Stimulated activated CD8-positive, alpha-beta memory T cell treated with anti-CD3 and anti-CD28 coated beads, Interleukin-12 subunit alpha, Interleukin-12 subunit beta, amount 100 ng/mL, for 4 hours (primary cell): ENCODE results near the gene PEX14.
"Not testable (repeated sequence)": the region's sequence is repeated elsewhere in the genome, so short reads cannot be mapped to it uniquely, and the experiment has no call there.

Experiments used
- DNase-seq: peaks from one replicate; pipeline ENCODE4 v3.0.0-alpha.2; 2020; ENCODE audit warnings: low read depth

PEX14 gene

GRCh38 chr1:10495475-10495817 lies 20.7 kb downstream of the PEX14 start:
- DNase-seq: no peak

- DNase-seq: no peak
These were observed 21.2 kb downstream of the PEX14 start for GRCh38 chr1:10495952-10496351.

DNA sequence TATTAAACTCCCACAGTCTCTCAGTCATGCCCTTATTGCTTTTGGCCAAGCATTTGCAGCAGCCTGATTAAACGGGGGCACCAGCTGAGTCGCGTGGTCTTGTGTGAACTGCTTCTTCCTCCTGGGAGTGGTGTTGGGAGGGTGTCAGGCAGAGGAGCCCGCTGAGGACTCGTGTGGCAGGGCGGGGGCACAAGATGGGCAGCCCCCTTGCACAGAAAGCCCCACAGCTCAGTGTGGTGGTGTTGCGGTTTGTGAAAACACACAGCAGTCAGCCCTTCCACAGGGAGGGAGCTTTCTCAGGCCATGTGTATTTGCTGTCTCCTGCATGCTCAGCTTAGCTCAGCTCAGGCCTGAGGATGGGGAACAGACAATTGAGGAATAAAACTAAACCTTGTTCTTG lies 22.4 kb downstream of the PEX14 start:
- DNase-seq: no peak

- no peak for DNase-seq
These were observed 23.5 kb downstream of the PEX14 start for GRCh38 chr1:10498231-10498630.

GRCh38 chr1:10502206-10502605 lies 27.5 kb downstream of the PEX14 start:
- no peak for DNase-seq

DNA sequence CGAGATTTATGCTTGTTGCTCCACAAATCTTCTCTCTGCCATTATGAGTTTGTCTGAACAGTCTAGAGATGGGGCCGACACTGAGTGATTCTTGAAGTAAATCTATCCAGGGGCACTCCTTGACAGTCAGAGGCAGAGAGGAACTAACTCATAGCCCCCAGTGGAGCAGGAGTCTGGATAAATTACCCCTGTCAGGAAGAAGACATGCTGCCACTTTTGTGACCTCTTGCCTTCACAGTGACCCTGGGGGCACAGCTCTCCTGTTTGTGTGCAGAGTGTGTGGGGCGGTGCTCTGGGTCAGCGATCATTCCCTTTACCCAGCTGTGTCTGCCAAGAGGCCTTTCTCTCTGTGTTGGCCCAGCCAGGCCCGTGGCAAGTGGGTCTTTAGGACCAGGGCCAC lies 29.5 kb downstream of the PEX14 start:
- no peak for DNase-seq

- not testable (repeated sequence) for DNase-seq
These were observed 31.4 kb downstream of the PEX14 start for GRCh38 chr1:10506046-10506676.

DNA sequence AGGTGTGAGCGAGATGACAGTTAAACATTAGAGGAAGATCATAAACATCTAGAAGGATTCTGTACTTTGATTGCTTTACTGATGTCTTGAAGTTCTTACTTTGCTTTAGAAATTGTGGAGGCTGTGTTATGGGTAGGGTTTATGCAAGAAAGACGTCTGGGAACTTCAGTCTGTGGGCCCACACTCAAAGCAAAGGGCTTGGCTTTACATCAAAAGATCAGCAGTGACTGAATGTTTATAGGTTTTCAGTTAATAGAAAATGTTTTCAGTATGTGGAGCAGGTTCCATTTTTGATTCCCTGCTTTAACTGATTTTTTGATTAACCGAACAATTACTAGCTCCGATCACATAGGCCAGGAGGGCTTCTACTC lies 31.9 kb downstream of the PEX14 start:
- DNase-seq: no peak

GRCh38 chr1:10507111-10507879 lies 32.5 kb downstream of the PEX14 start:
- no peak for DNase-seq

DNA sequence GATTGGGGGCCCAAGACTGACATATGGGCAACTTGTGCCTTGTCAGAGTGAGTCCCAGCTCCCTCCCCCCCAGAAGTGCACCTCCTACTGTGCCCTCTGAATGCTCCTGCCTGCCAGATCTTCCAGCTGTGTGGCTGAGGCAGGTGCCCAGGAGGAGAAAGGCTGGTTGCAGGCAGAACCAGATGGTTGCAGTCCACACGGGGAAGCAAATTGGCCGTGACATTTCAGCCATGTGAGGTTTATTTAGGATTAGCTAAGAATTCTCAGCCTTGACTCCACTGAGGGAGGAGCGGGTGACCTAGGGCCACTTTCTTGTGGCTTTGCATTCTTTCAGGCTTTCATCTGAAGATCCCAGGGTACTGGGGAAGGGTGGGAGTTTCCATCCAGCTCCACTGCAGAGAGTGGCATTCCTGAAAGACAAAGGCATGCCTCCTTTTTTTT lies 33.8 kb downstream of the PEX14 start:
- no peak for DNase-seq

GRCh38 chr1:10509809-10510509 lies 35.2 kb downstream of the PEX14 start:
- DNase-seq: no peak

- peak; percentile 58 for DNase-seq
These were observed 36.1 kb downstream of the PEX14 start for GRCh38 chr1:10510520-10511493.

DNA sequence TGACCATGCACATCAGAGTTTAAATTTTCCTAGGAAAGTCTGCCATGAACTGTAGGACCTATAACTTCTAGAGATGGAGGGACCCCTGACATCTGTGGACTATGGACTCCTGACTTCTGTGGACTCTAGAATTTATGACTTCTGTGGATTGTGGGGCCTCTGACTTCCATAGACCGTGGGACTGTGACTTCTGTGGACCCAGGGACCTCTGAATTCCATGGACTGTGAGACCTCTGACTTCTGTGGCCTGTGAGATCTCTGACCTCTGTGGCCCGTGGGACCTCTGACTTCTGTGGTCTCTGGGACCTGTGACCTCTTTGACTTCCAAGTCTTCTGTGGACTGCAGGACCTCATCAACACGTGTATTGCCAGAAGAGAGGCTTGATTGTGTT lies 36.7 kb downstream of the PEX14 start:
- DNase-seq: no peak

DNA sequence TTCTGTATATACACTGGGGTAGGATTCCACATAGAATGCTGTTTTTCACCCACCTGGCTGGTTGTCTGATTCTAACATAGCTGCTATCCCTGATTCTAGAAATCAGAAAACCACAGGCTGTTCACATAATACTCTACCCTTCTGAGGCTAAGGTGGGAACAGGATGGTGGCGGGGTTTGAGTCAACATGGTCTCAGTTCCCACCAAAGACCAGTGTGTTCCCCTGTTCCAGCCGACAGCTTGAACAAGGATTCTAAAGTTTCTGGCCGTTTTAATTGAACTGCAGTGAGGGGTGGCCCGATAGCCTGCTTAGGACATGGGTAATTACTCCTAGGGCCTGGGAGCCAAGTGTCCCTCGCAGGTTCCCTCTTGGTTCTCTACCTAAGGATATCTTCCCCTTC lies 38.4 kb downstream of the PEX14 start:
- DNase-seq: no peak

GRCh38 chr1:10514490-10515235 lies 39.9 kb downstream of the PEX14 start:
- no peak for DNase-seq

- no peak for DNase-seq
These were observed 40.7 kb downstream of the PEX14 start for GRCh38 chr1:10515301-10515975.

GRCh38 chr1:10515976-10516750 lies 41.4 kb downstream of the PEX14 start:
- no peak for DNase-seq

GRCh38 chr1:10516925-10517676 lies 42.4 kb downstream of the PEX14 start:
- DNase-seq: no peak

DNA sequence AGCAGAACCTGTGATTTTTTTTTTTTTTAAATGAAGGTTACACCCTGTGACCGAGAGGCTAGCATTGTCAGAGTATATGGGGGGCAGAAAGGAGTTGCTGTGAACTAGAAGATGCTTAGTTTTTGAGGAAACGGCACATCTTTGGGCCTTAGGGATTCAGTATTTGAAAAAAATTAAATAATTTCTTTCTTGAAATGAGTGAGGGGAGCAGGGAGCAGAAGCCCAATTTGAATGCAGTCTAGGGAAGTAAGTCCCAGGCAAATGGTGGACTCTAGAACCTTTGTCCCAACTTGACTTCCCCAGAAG lies 42.9 kb downstream of the PEX14 start:
- DNase-seq: no peak
